CD14-positive monocyte (primary cell): Measurements from ENCODE around the gene FAAP100. TPM values are rescaled to one million over a fixed set of nuclear protein-coding genes. Genes with fewer than 3 reads are reported as not detected.

ENCODE experiments used
- DNase-seq, 3 donors: peaks; one replicate each; pipeline ENCODE4 v3.0.0-alpha.2; 2011 to 2022
- H2AFZ ChIP-seq: 2 replicates; pipeline ENCODE4 v1.6.0; 2012; ENCODE audit warnings: mild to moderate bottlenecking, low read depth, low read length, inconsistent platforms; ENCODE audit not compliant: insufficient read depth, poor library complexity, severe bottlenecking
- H3K27ac ChIP-seq, 2 donors: 1 replicate in 1 of 2; 2 replicates in 1 of 2; pipeline ENCODE4 v1.5.1; 2012 to 2013; ENCODE audit warnings: low read length in 2 of 2, control low read depth in 1 of 2, inconsistent platforms in 1 of 2, low read depth in 1 of 2, mild to moderate bottlenecking in 1 of 2
- H3K27me3 ChIP-seq, 2 donors: one replicate each; pipeline versions ENCODE4 v1.6.0 to v1.6.1; 2011 to 2013; ENCODE audit warnings: low read length in 2 of 2; ENCODE audit not compliant: control insufficient read depth in 2 of 2, insufficient read depth in 2 of 2
- H3K36me3 ChIP-seq, 2 donors: replicated peaks in 1 of 2; 1 replicate in 1 of 2; 2 replicates in 1 of 2; pipeline versions ENCODE4 v1.5.1 to v1.6.1; 2012 to 2013; ENCODE audit warnings: low read length in 2 of 2, control low read depth in 1 of 2, inconsistent platforms in 1 of 2, mild to moderate bottlenecking in 1 of 2; ENCODE audit not compliant: insufficient read depth in 2 of 2, control insufficient read depth in 1 of 2
- H3K4me1 ChIP-seq, 2 donors: 1 replicate in 1 of 2; 2 replicates in 1 of 2; pipeline versions ENCODE4 v1.5.1 to v1.6.1; 2012 to 2013; ENCODE audit warnings: low read length in 2 of 2, control low read depth in 1 of 2, inconsistent platforms in 1 of 2, mild to moderate bottlenecking in 1 of 2, moderate library complexity in 1 of 2; ENCODE audit not compliant: insufficient read depth in 2 of 2, control insufficient read depth in 1 of 2
- H3K4me2 ChIP-seq: replicated peaks from 2 replicates; pipeline ENCODE3; 2012; ENCODE audit warnings: low read length, moderate library complexity, mild to moderate bottlenecking; ENCODE audit not compliant: poor library complexity, severe bottlenecking; ENCODE audit errors: extremely low read depth
- H3K4me3 ChIP-seq, 3 experiments: fragments of 200-600 bp in 1 of 3; sonication (generic) in 1 of 3; replicated peaks in 1 of 3; 1 replicate in 2 of 3; 2 replicates in 1 of 3; pipeline ENCODE4 v1.5.1; 2011 to 2013; ENCODE audit warnings: low read length in 3 of 3, mild to moderate bottlenecking in 3 of 3, control low read depth in 2 of 3, low read depth in 2 of 3, inconsistent platforms in 1 of 3, moderate library complexity in 1 of 3
- H3K79me2 ChIP-seq: 2 replicates; pipeline ENCODE4 v1.6.0; 2012; ENCODE audit warnings: mild to moderate bottlenecking, control low read depth, inconsistent platforms, low read length, moderate library complexity; ENCODE audit not compliant: insufficient read depth
- H3K9ac ChIP-seq: 2 replicates; pipeline ENCODE4 v1.6.0; 2017; ENCODE audit warnings: low read length, mild to moderate bottlenecking; ENCODE audit not compliant: insufficient read depth, poor library complexity, severe bottlenecking
- H3K9me3 ChIP-seq, 2 donors: replicated peaks in 1 of 2; 1 replicate in 1 of 2; 2 replicates in 1 of 2; pipeline versions ENCODE4 v1.5.1 to v1.6.1; 2012 to 2013; ENCODE audit warnings: low read length in 2 of 2, control low read depth in 1 of 2; ENCODE audit not compliant: control insufficient read depth in 1 of 2, insufficient read depth in 1 of 2
- H4K20me1 ChIP-seq: 2 replicates; pipeline ENCODE4 v1.6.0; 2012; ENCODE audit warnings: mild to moderate bottlenecking, low read length, control low read depth, moderate library complexity; ENCODE audit not compliant: insufficient read depth
- H3K27ac Mint-ChIP-seq, 7 donors: one replicate each; pipeline ENCODE4 v1.8.0; 2020; ENCODE audit warnings: mild to moderate bottlenecking in 7 of 7, mixed read lengths in 7 of 7, moderate library complexity in 6 of 7, inconsistent platforms in 2 of 7
- H3K27me3 Mint-ChIP-seq, 3 donors: one replicate each; pipeline ENCODE4 v1.8.0; 2021 to 2022; ENCODE audit warnings: low read depth in 3 of 3, mild to moderate bottlenecking in 3 of 3, mixed read lengths in 3 of 3, moderate library complexity in 3 of 3, inconsistent platforms in 1 of 3
- H3K36me3 Mint-ChIP-seq, 2 donors: one replicate each; pipeline ENCODE4 v1.8.0; 2020; ENCODE audit warnings: mixed read lengths in 2 of 2, inconsistent platforms in 1 of 2, mild to moderate bottlenecking in 1 of 2
- H3K4me1 Mint-ChIP-seq: one replicate; pipeline ENCODE4 v1.8.0; 2020; ENCODE audit warnings: mild to moderate bottlenecking, mixed read lengths
- H3K4me3 Mint-ChIP-seq, 2 donors: one replicate each; pipeline ENCODE4 v1.8.0; 2020; ENCODE audit warnings: mild to moderate bottlenecking in 2 of 2, mixed read lengths in 2 of 2, moderate library complexity in 1 of 2
- H3K9me3 Mint-ChIP-seq, 7 donors: one replicate each; pipeline ENCODE4 v1.8.0; 2020 to 2022; ENCODE audit warnings: mixed read lengths in 7 of 7, mild to moderate bottlenecking in 6 of 7, moderate library complexity in 6 of 7, inconsistent platforms in 2 of 7
- CTCF ChIP-seq: fragments of 200-600 bp; IDR thresholded peaks from one replicate; pipeline ENCODE4 v1.8.0; 2022; ENCODE audit warnings: antibody characterized with exemption, mild to moderate bottlenecking
- WGBS: methylation state at CpG from one replicate; pipeline ENCODE4 v1.1.5; 2013; ENCODE audit warnings: missing lambda C conversion rate; ENCODE audit not compliant: insufficient coverage; 5-methylcytosine and 5-hydroxymethylcytosine counted together
- intact Hi-C, 2 donors: fragments of 100-400 bp; cut with micrococcal nuclease; formaldehyde crosslinking; loops; one replicate each; pipeline versions ENCODE4 v1.15.0 to v1.15.1; 2023
- polyA plus RNA-seq, 3 donors: library from polyadenylated mRNA; depleted of rRNA in 1 of 3; unstranded in 2 of 3; stranded (reverse) in 1 of 3; fragments of 300-500 nt in 2 of 3; fragments of >200 nt in 1 of 3; fragmentation: Illumina TruSeq in 2 of 3; gene quantifications; 1 replicate in 2 of 3; 2 replicates in 1 of 3; pipeline ENCODE4 v1.2.3, GENCODE V29; 2012 to 2021

Gene FAAP100
- polyA plus RNA-seq, 3 donors, result 10.3 to 37.6 (median 13.9) TPM

- H3K4me1 ChIP-seq, result peaks cover 48 to 49% of the 10 kb centered on the region in 2 donors
- WGBS, result 13% methylated on average over 4 of the region's 9 CpGs
- Mint-ChIP-seq H3K27ac (no peak overlapping the region), H3K27me3 (no peaks in the 10 kb centered on the region), H3K9me3 (peaks cover 0 to 3% (median 0%) of the 10 kb centered on the region in 7 donors), H3K36me3 (peaks cover 47 to 69% of the 10 kb centered on the region in 2 donors), H3K4me1 (peaks cover 43% of the 10 kb centered on the region), H3K4me3 (no peak overlapping the region)
- no peaks in the 10 kb centered on the region for H3K9me3 ChIP-seq
- H4K20me1 ChIP-seq, result peaks cover 3% of the 10 kb centered on the region
- peaks cover 47 to 67% of the 10 kb centered on the region in 2 donors for H3K36me3 ChIP-seq
- no peak overlapping the region for H3K27ac ChIP-seq
- intact Hi-C loops, result loop anchor here (2.0 to 5.0 kb wide), 3 partner anchors 44 to 349 kb away; partner anchors contain the start of gene FAAP100 (in 1 of the 2)
- peak; percentile 45 to 63 (median 59) for DNase-seq
- H3K9ac ChIP-seq, result no peak overlapping the region
- no peak overlapping the region for H2AFZ ChIP-seq
- peak; percentile 84 for TF ChIP-seq CTCF
- no peaks in the 10 kb centered on the region for H3K27me3 ChIP-seq
- H3K79me2 ChIP-seq, result peaks cover 26% of the 10 kb centered on the region
- H3K4me3 ChIP-seq, result no peak overlapping the region
- H3K4me2 ChIP-seq, result no peak overlapping the region
These were observed 49.5 kb upstream of the FAAP100 start for GRCh38 chr17:81601525-81602120.

- Histone ChIP-seq H2AFZ (no peak overlapping the region), H3K4me1 (peaks cover 44 to 46% of the 10 kb centered on the region in 2 donors), H3K4me3 (no peak overlapping the region), H3K79me2 (peaks cover 35% of the 10 kb centered on the region), H3K27me3 (no peaks in the 10 kb centered on the region), H3K36me3 (peaks cover 45 to 67% of the 10 kb centered on the region in 2 donors), H3K27ac (peak overlapping the region in 1 of 2 donors; percentile 54), H4K20me1 (peaks cover 3% of the 10 kb centered on the region), H3K4me2 (peak overlapping the region; percentile 19), H3K9ac (no peak overlapping the region), H3K9me3 (no peaks in the 10 kb centered on the region)
- Mint-ChIP-seq H3K4me3 (peak overlapping the region in 1 of 2 donors; percentile 47), H3K9me3 (peaks cover 0 to 3% (median 0%) of the 10 kb centered on the region in 7 donors), H3K27me3 (no peaks in the 10 kb centered on the region), H3K27ac (peak overlapping the region in 5 of 7 donors; percentile 19 to 46 (median 23)), H3K4me1 (peaks cover 40% of the 10 kb centered on the region), H3K36me3 (peaks cover 45 to 70% of the 10 kb centered on the region in 2 donors)
- intact Hi-C loops, result loop anchor here (1.0 to 5.0 kb wide), 4 partner anchors 43 to 349 kb away; partner anchors contain the start of gene FAAP100 (in 1 of the 2)
- no peak for TF ChIP-seq CTCF
- 51% methylated on average over 10 of the region's 10 CpGs for WGBS
- DNase-seq, result no peak
These were observed 47.8 kb upstream of the FAAP100 start for GRCh38 chr17:81599719-81600486.
